Head of caudate nucleus (tissue), 42 donors: ENCODE measurements around the gene TP63.

Experiments used
- DNase-seq, 42 donors: peaks; one replicate each; pipeline versions ENCODE4 v3.0.0 to v3.0.0-alpha.2; 2020 to 2021; ENCODE audit warnings: mixed read lengths in 7 of 42
- intact Hi-C: fragments of 100-400 bp; cut with DNase I; formaldehyde crosslinking; loops from one replicate; pipeline ENCODE4 v1.15.0; 2022

The TP63 gene

DNA sequence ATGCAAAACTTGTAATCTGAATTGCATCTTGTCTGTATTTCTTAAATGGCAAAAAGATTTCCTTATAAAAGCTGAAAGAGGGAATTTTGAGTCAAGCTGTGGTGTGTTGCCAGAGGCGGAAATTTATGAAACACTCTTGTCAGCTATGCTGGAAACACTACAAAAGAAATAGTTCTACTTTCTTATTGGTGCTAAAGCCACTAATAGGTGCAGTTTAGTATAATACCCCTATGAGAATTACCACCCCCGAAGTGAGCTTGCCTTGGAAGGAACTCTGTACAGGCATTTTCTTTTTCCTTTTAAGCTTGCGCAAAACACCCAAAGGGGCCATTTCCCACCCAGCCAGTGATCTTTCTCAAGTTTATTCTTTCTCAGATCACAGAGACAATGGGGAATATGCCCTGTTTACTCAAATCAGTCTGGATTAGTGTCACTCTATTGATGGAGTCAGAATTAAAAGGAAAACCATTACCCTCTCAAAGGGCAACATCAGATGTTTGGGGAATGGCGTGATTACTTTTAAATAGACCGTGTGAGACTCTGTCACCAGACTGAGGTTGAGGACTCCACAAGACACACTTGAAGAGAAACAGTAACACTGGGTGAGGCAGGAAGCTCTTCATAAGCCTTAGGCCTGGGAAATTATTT is 166.0 kb downstream of the TP63 start:
- intact Hi-C loops: no loop called here
- DNase-seq: no peak

GRCh38 chr3:189799366-189799765 is 168.2 kb downstream of the TP63 start:
- no peak for DNase-seq
- intact Hi-C loops: no loop called here

DNA sequence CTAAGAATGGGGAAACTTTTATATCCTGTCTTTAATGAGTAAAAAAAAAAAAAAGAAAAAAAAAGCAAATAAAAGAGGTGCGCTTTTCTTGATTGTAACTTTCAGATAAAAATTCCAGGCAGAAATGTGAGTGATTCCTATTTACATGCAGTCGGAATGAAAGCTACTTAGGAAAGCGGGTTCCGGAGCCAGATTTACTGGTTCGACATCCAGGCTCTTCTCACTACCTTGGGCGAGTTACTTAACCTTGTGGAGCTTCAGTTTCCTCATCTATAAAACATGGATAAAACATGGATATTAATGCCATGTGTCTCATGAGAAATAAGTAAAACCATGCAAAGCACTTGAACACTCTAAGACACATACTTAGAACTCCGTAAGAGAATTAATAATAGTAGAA is 169.2 kb downstream of the TP63 start:
- intact Hi-C loops: no loop called here
- DNase-seq: no peak

DNA sequence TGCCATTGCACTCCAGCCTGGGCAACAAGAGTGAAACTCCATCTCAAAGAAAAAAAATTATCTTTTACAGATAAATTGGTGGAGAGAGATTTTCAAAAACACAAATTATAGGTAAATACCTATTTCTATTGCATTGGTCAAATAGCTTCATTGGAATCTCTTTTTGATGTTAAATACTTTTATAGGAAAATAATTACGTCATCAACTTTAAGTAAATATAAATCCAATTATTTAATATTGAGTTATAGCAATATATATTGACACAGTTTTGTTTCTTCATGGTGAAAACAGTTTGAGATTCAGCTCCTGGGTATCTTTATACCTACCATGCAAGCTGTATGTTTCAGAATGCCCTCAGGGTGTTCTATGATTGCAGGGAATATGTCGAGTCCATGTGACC is 172.1 kb downstream of the TP63 start:
- no peak for DNase-seq
- intact Hi-C loops: no loop called here

- no peak for DNase-seq
- intact Hi-C loops: no loop called here
These were observed 174.3 kb downstream of the TP63 start for GRCh38 chr3:189805375-189806067.

DNA sequence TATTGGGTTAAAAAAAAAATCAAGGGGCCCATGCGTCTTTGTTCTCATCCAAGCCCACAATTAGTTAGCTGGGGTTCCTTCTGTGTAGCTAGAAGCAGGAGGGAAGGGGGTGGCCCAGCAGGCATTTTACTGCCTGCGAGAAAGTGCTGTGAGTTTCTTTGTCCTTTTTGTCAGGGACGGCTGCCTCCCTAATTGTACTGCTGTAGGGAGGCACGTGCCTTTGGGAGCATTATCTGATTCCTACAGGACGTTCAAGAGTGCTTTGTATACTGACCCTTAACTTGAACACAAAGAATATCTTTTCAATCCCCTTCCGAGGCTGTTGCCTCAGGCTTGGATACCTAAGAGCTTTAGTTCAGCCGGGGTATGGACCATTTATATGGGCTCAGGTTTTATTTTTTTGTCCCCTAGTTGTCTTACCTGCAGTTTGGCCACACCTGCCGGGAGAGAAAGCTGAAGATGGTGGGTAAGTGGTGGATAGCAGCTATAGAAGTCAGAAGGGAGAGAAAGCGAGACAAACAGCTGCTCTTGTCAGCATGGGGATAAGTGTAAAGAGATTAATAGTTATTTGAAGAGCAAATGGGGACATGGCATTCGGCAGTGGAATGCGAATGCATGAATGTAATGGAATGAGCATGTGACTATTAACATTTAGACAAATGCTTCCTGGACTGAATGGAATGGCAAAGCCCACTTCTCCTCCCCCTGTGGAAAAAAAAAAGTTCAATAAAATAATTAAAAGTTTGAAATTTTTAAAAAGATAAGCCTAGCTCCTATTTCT is 175.2 kb downstream of the TP63 start:
- intact Hi-C loops: no loop called here
- no peak for DNase-seq

DNA sequence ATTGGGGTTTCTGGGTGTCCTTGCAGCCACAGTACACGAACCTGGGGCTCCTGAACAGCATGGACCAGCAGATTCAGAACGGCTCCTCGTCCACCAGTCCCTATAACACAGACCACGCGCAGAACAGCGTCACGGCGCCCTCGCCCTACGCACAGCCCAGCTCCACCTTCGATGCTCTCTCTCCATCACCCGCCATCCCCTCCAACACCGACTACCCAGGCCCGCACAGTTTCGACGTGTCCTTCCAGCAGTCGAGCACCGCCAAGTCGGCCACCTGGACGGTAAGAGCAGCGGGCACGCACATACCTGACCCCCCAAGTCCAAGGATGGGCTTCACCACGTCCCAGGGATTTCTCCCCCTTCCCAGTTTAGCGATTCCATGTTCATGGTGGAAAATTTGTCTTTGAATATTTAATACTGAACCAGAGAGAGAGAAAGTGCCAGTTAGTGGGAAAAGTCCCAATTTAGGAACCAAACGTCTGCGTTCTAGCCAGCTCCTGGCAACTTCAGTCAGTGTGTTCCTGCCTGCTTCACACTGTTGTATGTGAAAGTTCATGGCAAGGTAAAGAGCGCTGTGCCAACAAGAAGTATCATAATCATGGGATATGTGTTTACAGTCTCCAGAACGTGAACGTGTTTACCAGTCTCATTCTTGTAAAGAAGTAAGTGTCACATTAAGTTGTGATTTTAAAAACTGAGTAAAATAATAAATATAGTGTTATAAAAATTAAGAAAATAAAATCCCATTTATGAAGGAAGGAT is 177.2 kb downstream of the TP63 start:
- intact Hi-C loops: no loop called here
- no peak for DNase-seq

DNA sequence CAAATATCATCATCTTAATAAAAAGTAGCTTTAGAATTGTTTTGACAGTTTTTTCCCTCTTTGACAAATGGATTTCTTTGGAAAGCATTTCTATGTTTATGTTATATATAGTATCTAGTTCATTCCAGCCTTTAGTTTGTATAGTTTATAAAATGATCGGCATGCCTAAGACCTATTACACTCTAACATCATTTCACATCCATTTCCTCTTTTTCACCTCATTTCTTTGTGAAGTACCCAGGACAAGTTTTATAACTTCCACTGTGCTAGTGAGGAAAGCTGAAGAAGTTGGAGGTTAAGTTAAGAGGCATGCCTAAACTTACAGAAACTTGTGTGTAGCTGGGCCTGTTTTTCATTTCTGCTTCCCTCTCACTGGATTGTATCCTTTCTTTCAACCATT is 178.4 kb downstream of the TP63 start:
- no peak for DNase-seq
- intact Hi-C loops: no loop called here

- intact Hi-C loops: no loop called here
- no peak for DNase-seq
These were observed 181.7 kb downstream of the TP63 start for GRCh38 chr3:189812806-189813465.

GRCh38 chr3:189813647-189814240 is 182.6 kb downstream of the TP63 start:
- DNase-seq: no peak

GRCh38 chr3:189820365-189820720 is 189.2 kb downstream of the TP63 start:
- intact Hi-C loops: no loop called here
- no peak for DNase-seq

More at GRCh38 chr3:189813647-189814240, 182.6 kb downstream of the TP63 start:
- intact Hi-C loops: no loop called here

- DNase-seq: no peak
- intact Hi-C loops: no loop called here
These were observed 190.1 kb downstream of the TP63 start for GRCh38 chr3:189821262-189821661.

DNA sequence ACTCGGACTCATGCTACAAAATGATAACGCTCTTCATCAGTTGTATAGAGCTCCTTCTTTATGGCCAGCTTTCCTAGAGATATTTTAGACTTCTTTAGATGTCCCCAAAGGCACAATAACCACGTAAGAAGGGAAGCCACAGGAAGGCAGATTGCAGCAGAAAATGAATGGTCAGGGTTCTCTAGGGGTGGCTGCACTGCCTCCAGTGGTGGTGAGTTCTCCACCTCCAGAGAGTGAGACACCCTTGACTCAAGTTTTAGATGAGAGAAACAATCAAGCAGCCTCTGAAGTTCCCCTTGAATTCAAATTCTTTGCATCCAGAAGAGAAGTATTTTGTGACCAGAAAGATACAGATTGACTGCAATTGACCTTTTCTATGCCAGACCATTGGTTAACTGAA is 191.5 kb downstream of the TP63 start:
- no peak for DNase-seq
- intact Hi-C loops: no loop called here

DNA sequence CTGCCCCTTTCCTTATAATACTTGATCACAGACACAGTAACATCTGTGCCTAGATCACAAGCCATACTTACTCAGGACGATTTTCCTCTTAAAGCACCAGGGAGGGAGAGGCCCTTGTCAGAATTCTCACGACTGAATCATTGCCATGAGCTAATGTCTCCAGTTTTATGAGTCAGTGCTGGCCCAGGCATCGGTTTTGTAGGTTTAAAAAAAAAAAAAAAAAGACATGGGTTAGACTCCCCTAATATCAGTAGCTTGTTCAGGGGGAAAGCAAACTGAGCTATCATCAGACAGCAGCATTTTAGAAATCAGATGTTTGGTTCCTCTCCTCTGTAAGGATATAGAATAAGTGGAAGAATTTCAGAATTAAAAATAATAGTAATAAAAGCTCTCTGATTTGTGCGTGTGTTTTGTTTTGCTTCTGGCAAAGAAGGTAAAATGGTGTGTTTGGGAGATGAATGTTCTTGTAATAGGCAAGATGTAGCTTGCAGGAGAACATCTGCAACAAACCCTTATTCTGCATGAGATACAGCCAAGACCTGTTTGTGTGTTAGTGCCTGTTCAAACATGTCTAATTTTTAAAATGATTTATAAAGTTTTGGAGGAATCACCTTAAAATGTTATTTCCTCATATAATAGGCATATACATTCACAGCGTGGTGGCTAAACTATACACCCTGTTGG is 193.6 kb downstream of the TP63 start:
- DNase-seq: no peak

DNA sequence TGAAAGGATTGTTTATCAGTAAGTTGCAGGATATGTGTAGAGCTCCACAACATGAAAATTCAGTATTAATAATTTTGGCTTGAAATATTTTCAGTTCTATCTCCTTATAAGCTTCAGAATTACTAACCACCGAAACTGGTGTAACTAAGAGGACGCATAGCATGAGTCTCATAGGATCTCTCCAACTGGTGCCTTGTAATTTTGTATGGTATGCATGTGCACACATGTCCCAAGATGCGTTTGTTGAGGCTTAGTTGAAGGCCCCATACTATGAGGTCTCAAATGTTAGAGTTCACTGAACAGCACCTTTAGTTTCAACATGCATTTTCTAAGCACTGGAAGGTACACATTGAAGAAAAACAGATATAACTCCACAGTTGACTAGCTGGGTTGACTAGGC is 195.4 kb downstream of the TP63 start:
- DNase-seq: no peak
- intact Hi-C loops: no loop called here

More for the DNA sequence above, 193.6 kb downstream of the TP63 start:
- intact Hi-C loops: no loop called here

DNA sequence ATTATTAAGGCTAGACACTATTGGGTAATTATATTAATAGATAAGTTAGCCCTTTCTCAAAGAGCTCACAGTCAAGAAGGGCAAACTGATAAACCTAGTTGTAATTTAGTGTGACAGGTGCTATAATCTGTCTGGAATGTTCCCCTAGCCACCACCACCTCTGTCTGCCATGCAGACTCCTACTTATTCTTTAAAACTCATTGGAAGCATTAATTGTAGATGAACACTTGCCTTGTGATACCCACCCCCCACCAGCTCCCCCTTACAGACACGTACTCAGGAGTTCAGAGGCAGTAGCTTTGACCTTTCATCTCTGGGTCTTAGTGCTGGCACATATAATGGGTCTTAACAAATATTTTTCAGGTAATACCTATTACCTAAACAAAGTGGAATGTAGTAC is 195.9 kb downstream of the TP63 start:
- no peak for DNase-seq
- intact Hi-C loops: no loop called here

GRCh38 chr3:189830401-189830800 is 199.2 kb downstream of the TP63 start:
- intact Hi-C loops: no loop called here
- DNase-seq: no peak

GRCh38 chr3:189833266-189833665 is 202.1 kb downstream of the TP63 start:
- no peak for DNase-seq

More at GRCh38 chr3:189833266-189833665, 202.1 kb downstream of the TP63 start:
- intact Hi-C loops: no loop called here
